GM19239 (cell line): Measurements from ENCODE around the gene RASGRF1.
A peak's percentile ranks its signal among the peaks of the same experiment; 100 is the strongest.
"Not testable (repeated sequence)": the region's sequence is repeated elsewhere in the genome, so short reads cannot be mapped to it uniquely, and the experiment has no call there.

Experiments
- DNase-seq: peaks from one replicate; pipeline ENCODE4 v3.0.0; 2011; ENCODE audit warnings: low spot score; ENCODE audit not compliant: insufficient read length
- FAIRE-seq: peaks from 2 replicates; lab custom pipeline; 2011; peaks lifted over from hg19 to GRCh38; lab: Jason Lieb, UNC

RASGRF1 gene

DNA sequence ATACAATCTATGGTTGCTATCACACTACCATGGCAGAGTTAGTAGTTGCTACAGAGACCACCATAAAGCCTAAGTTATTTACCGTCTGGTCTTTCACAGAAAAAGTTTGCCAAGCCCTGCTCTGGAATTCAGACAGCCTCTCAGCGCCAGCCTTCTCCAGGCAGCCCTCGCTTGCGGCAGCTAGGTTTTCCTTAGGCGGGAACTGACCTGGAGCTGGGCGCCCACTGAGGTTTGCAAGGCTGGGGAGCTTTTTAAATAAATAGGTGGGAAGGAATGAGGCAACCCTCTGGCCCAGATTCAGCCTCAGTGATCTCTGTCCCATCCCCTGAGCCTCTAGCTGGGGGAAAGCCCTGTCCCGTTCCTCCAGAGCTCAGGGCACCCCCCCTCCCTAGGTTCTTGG is 146.9 kb downstream of the RASGRF1 start:
- no peak for DNase-seq
- peak; percentile 44 for FAIRE-seq

DNA sequence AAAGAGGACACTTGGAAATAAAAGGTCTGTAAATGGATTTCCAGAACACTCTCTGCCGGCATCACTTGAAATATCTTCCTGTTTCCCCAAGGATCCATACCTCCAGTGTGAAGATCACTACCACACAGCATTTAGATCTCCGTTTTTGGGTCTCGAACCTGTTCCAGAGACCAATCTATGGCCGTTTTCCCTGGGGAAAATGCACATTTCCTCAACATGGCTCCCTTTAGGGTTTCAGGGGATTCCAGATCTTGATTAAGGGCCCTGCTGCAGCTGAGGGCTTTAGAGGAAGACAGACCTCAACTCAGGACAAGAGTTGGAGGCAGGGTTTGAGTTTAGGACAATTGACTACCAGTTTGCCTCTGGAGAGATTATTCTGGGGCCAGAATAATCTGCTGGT is 147.8 kb downstream of the RASGRF1 start:
- DNase-seq (no peak), FAIRE-seq (no peak)

DNA sequence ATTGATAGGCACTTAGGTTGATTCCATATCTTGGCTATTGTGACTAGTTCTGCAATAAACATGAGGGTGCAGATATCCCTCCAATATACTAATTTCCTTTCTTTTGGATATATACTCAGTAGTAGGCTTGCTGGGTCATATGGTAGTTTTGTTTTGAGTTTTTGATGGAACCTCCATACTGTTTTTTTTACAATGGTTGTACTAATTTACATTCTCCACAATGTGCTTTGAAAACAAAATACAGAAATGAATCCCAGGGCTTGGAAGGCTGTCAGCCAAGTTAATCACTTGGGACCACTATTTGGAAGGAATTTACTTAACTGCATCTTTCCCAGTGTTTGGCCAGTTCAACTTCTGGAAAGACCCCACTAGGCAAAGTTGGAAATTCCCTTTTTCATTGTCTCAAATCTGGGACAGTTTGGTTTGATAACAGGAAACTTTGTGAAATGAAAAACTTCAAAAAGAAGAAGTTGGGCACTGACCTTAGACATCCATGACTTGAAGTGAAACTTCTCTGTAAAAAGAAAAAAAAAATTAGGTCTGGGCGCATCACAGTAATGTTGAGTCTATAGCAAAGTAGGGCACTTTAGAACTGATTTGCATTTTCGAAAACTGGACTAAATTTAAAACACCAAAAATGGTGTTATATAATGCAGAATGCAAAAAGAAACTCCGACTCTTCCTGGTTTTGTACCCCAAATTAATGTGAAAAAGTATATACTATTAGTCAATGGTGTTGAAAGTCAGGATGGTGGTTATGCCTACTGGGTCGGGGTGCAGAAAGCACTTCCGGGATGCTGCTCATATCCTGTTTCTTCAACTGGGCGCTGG is 151.7 kb downstream of the RASGRF1 start:
- DNase-seq (peak; percentile 59), FAIRE-seq (peak; percentile 88)

DNA sequence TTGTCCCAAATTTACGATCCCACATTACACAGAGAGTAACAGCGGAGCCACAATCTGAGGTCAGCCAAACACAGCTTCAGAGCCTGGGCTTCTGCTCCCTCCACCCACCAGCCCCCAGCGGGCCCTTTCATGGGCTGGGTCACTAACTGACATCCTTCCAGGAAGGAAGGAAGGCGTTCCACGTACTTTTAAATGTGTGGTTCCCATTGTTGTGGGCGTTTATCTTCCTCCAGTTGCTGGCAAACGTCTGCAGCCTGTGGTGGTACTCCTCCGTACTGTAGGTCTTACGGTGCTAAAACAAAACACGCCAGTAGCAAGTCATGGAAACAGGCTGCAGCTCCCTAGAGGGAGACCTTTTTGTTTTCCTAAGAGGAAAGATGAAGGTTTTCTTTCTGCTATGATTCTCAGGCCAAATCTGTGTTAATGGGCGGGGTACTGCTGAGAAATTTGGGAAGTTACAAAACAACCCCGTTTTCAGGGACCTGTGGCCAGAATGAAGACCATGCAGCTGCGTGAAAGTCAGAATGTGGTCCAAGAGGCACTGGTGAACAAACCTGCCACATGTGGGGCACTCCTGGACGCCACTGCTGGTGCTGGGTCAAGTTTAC is 153.3 kb downstream of the RASGRF1 start:
- DNase-seq (no peak), FAIRE-seq (peak; percentile 75)

DNA sequence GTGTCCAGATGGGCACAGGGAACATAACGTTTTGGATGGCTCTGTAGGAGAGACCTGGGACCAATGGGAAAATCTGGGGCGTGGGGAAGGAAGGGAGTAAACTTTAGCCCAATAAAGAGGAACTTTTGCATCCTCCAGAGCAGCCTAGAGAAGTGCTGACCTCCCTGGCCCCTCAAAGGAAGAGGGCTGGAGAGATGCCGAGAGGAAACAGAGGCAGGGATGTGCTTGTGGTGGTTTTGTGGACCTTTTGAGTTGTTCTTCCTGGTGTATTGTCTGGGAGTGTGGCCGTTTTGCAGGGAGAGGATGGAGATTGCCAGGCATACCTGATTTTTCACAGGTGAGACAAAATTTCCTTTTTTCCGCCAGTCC is 155.9 kb downstream of the RASGRF1 start:
- DNase-seq (no peak), FAIRE-seq (no peak)

DNA sequence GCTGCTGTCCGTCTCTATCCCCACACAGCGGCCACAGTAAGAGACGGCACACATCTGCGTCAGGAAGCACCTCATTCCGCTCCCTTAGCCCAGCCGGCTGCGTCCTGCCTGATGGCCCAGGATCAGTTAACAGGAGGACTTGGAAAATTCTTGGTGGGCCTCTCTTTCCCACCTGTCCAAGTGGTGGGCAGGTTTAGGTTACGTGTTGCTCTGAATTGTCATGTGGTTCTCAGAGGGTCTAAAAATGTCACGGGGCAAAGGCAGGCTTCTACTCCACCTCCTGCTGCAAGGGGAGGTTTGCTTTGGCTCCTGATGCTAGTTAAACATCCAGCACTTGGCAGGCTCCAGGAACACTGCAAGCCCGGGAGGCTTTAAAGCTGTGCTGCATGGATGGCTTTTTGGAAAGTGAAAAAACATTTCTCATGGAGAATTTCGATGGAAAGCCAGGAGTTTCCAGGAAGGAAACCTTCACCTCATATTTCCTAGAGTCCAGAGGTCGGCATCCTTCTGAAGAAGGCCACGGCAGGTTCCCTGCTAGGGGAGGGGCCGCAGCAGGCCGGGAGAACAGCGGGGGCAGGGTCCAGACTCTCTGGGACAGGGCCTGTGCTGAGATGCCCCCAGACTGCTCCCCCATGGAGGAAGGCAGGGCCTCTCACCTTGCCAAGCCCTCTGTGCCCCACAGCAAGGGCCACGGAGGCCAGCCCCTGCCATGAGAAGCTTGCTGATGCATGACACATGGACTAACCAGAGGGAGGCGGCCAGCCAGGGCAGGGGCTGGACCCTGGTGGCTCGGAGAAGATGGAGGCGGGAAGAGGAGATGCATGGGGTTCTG is 156.5 kb downstream of the RASGRF1 start:
- no peak for FAIRE-seq
- DNase-seq: no peak

DNA sequence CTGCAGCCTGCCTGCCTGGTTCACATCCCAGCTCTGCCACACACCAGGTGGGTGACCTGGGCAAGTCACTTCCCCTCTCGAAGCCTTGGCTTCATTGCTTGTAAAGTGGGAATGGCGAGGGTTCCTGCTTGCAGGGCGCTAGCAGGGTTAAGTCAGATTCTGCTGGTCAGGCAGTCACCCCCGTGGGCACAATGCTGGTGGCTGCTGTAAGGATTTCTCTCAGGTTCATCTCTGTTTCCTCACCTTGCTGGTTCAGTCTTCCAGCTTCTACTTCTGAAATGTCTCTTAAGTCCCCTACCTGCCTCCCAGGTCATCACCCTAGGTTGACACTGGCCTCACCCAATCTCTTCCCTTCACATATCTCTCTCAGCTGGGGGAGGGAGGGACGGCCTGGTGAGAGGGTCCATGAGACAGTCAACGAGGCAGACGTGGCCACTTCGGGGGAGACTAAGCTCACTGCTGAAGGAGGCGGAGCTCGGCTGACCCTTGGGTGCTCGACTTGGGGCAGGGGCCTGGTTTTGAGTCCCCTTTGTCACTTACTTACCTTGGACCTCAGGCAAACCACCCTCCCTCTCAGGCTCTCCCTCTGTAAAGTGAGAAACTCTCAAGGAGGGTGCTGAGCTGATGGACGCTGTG is 157.3 kb downstream of the RASGRF1 start:
- no peak for FAIRE-seq

DNA sequence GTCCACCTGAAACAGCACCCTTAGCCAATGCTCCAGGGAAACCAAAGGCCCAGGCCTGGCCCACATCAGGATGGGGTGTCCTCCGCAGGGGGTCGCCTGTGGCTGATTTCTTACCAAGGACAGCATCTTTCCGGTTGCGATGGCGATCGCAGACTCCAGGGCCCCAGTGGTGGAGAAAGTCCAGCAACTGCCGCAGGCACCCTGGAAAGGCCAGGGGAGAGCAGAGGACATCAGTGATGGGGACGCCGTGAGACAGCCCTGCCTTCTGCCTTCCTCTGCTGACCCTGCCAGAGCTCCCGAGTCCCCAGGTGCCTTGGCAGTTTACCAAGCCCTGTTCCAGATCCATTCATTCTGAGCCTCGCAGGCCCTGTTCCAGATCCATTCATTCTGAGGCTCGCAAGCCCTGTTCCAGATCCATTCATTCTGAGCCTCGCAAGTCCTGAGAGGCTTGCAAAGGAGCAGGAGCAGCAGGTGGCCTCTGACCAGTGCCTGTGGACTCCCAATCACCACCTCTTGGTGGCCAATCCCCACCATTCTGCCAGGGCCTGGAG is 158.2 kb downstream of the RASGRF1 start:
- DNase-seq: no peak
- no peak for FAIRE-seq

More for the DNA sequence above, 157.3 kb downstream of the RASGRF1 start:
- DNase-seq: no peak

DNA sequence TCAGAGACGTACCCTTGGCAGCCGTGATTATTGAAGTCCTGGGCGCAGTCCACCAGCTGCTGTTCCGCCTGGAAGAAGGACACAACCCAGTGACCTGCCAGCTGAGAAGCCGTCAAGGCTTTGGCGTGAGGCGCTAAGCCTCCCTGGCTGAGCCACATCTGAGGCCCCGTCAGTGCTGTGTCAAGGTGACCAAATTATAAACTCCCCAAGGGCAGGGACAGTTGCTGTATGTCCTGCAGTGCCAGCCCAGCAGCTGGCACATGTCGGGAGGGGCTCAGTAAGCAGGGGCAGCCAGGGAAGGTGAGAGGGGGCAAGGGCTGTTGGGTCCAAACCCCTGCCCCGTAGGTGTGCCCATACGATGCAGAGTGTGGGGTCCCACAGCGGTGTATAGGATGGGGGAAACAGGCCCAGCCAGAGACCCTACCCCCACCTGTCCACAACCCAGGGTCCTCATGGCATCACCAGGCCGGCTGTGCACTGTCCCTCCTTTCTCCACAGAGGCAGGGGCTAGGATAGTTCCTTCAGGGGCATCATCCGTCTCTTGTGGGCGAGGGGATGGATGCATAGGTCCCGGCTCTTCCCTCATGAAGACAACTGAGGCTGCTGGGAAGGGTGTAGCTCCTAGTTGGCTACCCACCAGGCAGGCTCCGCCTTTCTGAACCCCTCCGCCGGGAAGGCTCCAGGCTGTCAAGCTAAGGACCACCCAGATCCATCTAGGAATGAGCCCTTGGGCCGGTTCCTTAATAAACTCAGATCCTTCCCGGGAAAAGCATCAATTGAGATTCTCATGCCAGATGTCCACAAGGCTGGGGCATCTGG is 158.9 kb downstream of the RASGRF1 start:
- DNase-seq (no peak), FAIRE-seq (no peak)

DNA sequence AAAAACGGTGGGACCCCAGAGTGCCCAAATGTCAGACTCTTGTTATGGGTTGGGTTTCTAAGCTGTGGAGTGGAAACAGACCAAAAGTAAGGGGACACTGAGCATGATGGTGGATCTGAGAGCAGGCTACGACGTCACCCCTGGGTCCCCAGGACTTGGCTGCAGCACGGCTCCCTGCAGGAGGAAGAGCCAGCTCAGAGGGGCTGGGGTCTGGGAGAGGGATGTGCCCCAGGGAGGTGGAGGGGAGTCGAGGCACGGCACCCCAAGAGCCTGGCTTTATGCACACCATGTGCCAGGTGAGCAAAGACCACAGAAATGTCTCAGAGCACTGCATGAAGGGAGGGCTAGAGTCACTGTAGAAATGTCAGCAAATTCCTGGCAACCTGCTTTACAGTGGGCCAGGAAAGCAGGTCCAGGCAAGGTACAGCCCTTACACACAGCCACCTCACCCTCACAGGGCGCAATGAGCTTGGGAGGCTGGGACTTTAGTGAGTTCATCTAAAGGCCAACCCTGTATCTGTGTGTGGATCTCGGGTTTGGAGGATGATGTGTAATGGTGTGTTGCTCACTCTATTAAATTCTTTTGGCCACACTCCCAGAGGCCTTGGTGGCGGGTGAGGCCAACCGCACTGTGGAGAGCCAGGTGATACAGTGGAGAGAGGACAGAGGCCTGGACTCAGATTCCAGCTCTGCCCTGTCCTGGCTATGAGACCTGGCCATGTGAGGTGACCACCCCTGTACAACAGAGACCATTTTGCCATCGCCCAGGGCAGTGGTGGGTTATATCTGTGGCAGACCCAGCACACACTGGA is 159.8 kb downstream of the RASGRF1 start:
- FAIRE-seq (no peak), DNase-seq (no peak)

DNA sequence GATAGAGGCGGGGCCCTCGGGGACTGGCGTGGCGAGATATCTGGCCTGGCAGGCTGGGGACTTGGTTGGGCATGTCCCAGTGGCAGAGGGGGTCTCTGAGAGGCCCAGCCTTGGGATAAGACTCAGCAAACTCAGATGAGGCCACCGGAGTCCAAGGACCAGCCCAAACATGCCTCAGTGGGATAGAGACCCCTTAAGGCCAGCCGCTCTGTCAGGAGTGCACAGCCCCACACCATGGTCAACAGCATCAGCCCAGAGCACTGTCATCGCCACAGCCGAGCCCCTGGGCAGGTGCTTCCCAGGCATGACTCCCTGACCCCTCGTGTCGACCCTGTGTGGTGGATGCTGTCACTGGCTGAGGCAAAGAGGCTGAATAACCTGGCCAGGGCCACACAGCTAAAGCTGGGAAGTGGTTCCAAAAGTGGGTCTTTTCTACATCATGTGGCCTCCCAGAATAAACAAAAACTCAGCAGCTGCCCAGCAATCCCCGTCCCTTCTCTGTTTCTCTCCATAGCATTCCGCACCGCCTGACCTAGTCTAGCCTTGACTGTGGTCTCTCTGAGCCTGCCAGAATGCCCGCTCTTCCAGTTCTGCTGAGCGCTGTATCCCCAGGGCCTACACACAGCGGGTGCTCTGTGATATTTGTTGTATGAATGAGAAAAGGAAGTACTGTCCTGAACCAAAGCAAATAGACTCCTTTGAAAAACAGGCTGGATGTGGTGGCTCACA is 160.9 kb downstream of the RASGRF1 start:
- DNase-seq (no peak), FAIRE-seq (no peak)

DNA sequence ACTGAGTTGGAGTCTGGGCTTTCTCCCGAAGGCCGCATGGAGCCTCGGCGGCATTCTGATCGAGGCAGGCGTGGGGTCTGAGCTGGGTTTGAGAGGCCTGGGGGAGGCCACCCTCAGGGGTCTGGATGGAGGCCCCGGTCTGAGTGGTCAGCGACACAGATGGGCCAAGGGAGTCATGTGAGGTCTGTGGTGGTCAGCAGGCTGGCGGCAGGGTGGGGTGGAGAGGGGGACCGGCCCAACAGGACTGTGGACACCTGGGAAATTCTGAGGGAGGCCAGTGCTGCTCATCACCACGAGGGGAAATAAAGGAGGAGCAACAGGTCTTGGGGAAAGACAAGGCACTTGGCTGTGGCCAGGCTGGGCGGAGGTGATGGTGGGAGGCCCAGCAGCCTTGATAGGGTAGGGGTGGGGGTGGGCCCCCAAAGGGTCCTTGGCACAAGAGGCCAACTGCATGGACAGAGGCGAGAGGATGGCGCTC is 161.9 kb downstream of the RASGRF1 start:
- no peak for FAIRE-seq

DNA sequence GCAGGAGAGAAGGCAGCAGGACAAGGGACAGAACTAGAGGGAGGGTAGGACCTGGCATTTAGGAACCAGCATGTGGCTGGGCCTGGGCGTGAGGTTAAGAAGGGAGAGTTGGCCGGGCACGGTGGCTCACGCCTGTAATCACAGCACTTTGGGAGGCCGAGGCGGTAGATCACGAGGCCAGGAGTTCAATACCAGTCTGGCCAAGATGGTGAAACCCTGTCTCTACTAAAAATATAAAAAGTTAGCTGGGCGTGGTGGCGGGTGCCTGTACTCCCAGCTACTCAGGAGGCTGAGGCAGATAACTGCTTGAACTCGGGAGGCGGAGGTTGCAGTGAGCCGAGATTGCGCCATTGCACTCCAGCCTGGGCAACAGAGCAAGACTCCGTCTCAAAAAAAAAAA is 162.4 kb downstream of the RASGRF1 start:
- not testable (repeated sequence) for FAIRE-seq, DNase-seq

More for the DNA sequence above, 161.9 kb downstream of the RASGRF1 start:
- no peak for DNase-seq

DNA sequence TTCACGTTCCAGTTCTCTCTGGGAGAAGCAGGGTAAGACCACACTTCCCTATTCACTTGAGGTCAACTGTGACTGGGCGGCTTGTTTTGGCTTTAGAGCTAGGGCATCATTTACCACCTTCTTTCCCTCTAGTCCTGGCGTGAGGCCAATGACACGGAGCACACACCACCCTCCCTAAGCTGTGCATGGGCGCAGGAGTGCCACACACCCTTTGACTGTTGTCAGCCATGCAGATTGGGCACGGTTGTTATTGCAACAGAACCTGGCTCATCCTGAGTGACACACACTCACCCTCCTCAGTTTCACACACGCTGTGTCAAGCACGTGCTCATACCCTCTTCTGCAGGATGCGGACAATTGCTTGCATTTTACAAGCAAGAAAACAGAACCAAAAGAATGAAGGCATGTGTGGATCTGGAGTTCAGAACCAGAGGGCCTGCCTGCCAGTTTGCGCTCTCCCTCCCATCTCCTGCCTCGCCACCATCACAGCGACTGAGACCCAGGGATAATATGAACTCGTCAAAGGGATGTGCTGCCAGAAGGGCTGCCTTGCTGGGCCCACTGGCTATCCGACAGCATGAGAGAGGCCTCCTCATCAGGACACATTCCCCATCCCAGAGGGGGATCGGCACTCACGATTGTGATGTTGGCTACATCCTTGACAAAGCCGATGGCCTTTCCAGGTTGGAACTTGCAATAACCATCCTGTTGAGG is 163.3 kb downstream of the RASGRF1 start:
- DNase-seq: no peak
- no peak for FAIRE-seq

DNA sequence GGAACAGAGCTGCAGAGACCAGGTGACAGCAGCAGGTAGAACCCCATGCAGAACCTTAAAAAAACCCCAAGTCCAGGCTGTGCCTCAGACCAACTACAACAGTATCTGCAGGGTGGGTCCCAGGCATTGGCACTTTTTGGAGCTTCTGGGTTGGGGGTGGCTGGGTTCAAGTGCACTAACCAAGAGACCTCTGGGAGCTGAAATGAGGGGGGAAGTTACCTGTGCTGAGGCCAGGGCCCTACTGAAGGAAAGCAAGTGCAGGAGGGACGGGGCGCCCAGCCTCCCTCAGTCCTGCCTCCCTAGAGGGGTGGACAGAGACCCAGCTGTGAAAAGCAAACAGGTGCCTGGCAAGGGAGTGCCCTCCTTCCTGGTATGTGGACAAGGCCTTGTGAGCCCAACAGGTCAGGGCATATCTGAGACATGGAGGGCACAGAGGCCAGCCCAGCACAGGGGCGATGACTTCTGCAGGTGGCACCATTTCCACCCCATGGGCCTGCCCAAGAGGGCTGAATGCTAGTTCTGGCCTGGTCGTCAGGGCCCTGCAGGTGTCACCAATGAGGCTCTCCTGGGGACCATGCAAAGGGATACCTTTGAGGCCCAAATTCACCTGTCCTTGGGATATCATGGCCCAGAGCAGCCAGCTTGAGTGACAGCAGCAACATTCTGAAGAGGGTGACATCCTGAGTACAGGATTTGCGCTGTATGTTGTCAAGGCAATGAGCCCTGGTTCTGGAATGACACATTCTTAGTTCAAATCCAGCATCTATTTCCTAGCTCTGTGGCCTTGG is 164.4 kb downstream of the RASGRF1 start:
- FAIRE-seq (no peak), DNase-seq (no peak)

DNA sequence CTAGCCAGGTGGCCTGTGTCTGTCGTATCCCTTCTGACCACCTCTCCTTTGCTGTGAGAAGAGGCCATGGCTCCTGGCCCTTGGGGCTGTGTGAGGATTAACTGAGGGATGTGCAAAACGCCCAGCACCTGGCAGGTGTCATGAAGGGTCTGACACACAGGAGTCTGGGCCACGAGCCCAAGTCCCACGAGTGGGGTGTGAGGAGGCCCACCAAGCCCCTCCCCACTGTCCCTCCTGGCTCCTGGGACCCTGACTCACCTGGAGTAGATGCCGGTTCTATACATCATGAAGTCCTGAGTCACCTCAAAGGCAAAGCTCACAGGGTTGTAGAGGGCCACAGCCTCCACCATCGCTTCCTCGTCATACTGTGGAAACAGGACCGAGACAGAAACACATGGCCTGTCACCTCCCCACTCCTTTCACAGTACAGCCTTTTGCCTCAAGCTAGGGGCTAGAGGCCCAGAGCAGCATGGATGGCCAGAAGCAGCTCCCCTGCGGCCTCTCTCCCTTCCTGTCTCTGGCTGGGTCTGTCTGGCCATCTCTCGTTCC is 165.4 kb downstream of the RASGRF1 start:
- no peak for DNase-seq
- no peak for FAIRE-seq
